EH (cell line): ENCODE data around the gene COQ6.
"Not testable (repeated sequence)": the region's sequence is repeated elsewhere in the genome, so short reads cannot be mapped to it uniquely, and the experiment has no call there.

Experiments used
- DNase-seq: peaks from one replicate; pipeline ENCODE4 v3.0.0-alpha.2; 2015; ENCODE audit warnings: low read depth

The COQ6 gene

GRCh38 chr14:73949752-73950734 lies at the start of gene COQ6, which contains the start of gene FAM161B:
Gene COQ6 (plus strand): TSS chr14:73950302. CDS start chr14:73950333, 31 bp downstream.
Gene FAM161B (minus strand): TSS chr14:73950094. CDS start chr14:73950026, 68 bp downstream.
- peak; percentile 98 for DNase-seq

GRCh38 chr14:73903028-73903427 lies 47.1 kb upstream of the COQ6 start:
- DNase-seq: peak; percentile 50

- no peak for DNase-seq
Observed at GRCh38 chr14:73909681-73910080, 40.4 kb upstream of the COQ6 start.

- peak; percentile 22 for DNase-seq
Observed at GRCh38 chr14:73913256-73913655, 36.8 kb upstream of the COQ6 start.

GRCh38 chr14:73916324-73916723 lies 33.8 kb upstream of the COQ6 start:
- DNase-seq: no peak

GRCh38 chr14:73919457-73919856 lies 30.6 kb upstream of the COQ6 start:
- DNase-seq: not testable (repeated sequence)

- DNase-seq: no peak
Observed at GRCh38 chr14:73924337-73924736, 25.8 kb upstream of the COQ6 start.

GRCh38 chr14:73935666-73936065 lies 14.4 kb upstream of the COQ6 start:
- DNase-seq: peak; percentile 9

GRCh38 chr14:73936548-73936947 lies 13.6 kb upstream of the COQ6 start:
- DNase-seq: no peak

- DNase-seq: no peak
Observed at GRCh38 chr14:73937012-73937411, 13.1 kb upstream of the COQ6 start.

GRCh38 chr14:73942180-73942579 lies 7.9 kb upstream of the COQ6 start:
- no peak for DNase-seq

- peak; percentile 81 for DNase-seq
Observed at GRCh38 chr14:73943083-73943482, 7.0 kb upstream of the COQ6 start.

- no peak for DNase-seq
Observed at GRCh38 chr14:73944432-73945158, 5.5 kb upstream of the COQ6 start.

- no peak for DNase-seq
Observed at GRCh38 chr14:73945159-73945670, 4.9 kb upstream of the COQ6 start.

GRCh38 chr14:73953731-73954130 lies 3.6 kb downstream of the COQ6 start:
- no peak for DNase-seq

GRCh38 chr14:73955674-73956073 lies 5.6 kb downstream of the COQ6 start:
- no peak for DNase-seq

GRCh38 chr14:73958591-73958990 lies 8.5 kb downstream of the COQ6 start:
- no peak for DNase-seq

GRCh38 chr14:73961192-73961591 lies 11.1 kb downstream of the COQ6 start:
- no peak for DNase-seq

- DNase-seq: no peak
Observed at GRCh38 chr14:73965216-73965615, 15.1 kb downstream of the COQ6 start.

- no peak for DNase-seq
Observed at GRCh38 chr14:73968885-73969284, 18.8 kb downstream of the COQ6 start.

- no peak for DNase-seq
Observed at GRCh38 chr14:73973497-73973896, 23.4 kb downstream of the COQ6 start.

GRCh38 chr14:73976125-73976524 lies 26.0 kb downstream of the COQ6 start:
- no peak for DNase-seq

GRCh38 chr14:73977896-73978295 lies 27.8 kb downstream of the COQ6 start:
- peak; percentile 80 for DNase-seq
